Peyer's patch (tissue), 4 donors: Measurements from ENCODE around the gene VPREB3. TPM values are rescaled to one million over a fixed set of nuclear protein-coding genes. Genes with fewer than 3 reads are reported as not detected.

ENCODE experiments used
- DNase-seq, 3 donors: peaks; one replicate each; pipeline ENCODE4 v3.0.0-alpha.2; 2017 to 2019
- H3K27ac ChIP-seq, 4 donors: fragments of 200-600 bp; sonication (generic); one replicate each; pipeline ENCODE4 v1.5.1; 2016 to 2019
- H3K27me3 ChIP-seq, 2 donors: fragments of 200-600 bp; sonication (generic); one replicate each; pipeline ENCODE4 v1.5.1; 2019
- H3K36me3 ChIP-seq, 3 donors: fragments of 200-600 bp; sonication (generic); one replicate each; pipeline ENCODE4 v1.5.1; 2016 to 2019
- H3K4me1 ChIP-seq, 4 donors: fragments of 200-600 bp; sonication (generic); one replicate each; pipeline ENCODE4 v1.5.1; 2016 to 2019
- H3K4me3 ChIP-seq, 4 donors: fragments of 200-600 bp; sonication (generic); 1 replicate in 3 of 4; 2 replicates in 1 of 4; pipeline ENCODE4 v1.5.1; 2016 to 2019; ENCODE audit warnings: mild to moderate bottlenecking in 1 of 4
- H3K9me3 ChIP-seq, 4 donors: fragments of 200-600 bp; sonication (generic); one replicate each; pipeline ENCODE4 v1.5.1; 2016 to 2019; ENCODE audit warnings: mild to moderate bottlenecking in 1 of 4
- POLR2A ChIP-seq, 2 donors: fragments of 450-650 bp; IDR thresholded peaks; one replicate each; pipeline ENCODE4 v1.5.1; 2017; ENCODE audit warnings: antibody characterized with exemption in 2 of 2, mild to moderate bottlenecking in 2 of 2, moderate library complexity in 2 of 2
- total RNA-seq, 4 donors: library from RNA; depleted of rRNA; stranded (reverse); fragments of >200 nt; gene quantifications; one replicate each; pipeline ENCODE4 v1.1.0, GENCODE V29; 2016
- TF ChIP-seq, protein P1 (sequence below), 6 experiments: fragments of 450-650 bp in 4 of 6; fragments of 200-600 bp in 2 of 6; sonication (generic) in 1 of 6; IDR thresholded peaks; one replicate each; pipeline ENCODE4 v1.5.1; 2017 to 2019; ENCODE audit warnings: antibody characterized with exemption in 6 of 6, mild to moderate bottlenecking in 3 of 6, moderate library complexity in 1 of 6

The VPREB3 gene
- total RNA-seq, 4 donors from 2014 or later = 29.7 TPM; not detected in 3

DNA sequence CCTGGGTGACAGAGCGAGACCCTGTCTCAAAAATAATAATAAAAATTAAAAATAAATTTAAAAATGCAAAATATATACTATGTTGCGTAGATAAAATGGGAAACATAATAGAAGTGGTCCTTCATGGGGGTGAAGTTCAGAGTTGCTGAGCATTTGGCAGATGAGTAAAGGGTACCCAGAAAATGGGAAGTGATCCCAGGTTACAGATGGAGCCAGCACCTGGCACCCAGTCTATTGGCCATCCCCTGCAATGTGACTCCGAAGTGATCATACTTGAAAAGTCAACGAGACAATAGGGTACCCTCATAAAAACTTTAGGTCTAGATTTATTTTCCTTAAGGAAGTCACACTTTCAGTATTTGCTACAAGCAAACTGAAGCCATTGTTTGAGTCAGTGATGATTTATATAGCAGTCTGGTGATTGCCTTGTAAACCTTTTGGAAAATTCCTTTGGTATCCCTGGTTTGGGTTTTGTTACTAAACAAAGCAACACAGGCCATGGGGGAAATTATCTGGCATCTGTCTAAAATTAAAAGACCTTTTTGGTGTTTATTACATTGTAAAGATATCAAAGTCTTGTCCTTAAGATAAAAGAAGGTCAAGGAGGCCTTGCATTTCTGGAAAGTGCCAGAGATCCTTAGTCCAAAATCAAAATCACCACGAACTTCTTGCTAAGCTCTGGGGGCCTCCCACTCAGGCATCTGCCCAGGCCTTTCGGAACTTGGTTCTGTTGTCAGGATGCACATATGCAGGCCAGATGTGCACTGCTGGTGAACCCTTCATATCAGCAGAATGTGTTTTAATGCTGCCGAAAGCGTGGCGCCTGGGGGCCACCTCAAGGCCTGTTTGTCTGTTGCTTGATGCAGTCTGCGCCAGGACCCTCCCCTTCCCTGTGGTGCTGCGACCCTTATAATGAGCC, 36.9 kb upstream of the VPREB3 start:
- H3K4me1 ChIP-seq = peaks cover 0 to 26% (median 10%) of the 10 kb centered on the region in 4 donors
- no peak overlapping the region for H3K4me3 ChIP-seq
- no peaks in the 10 kb centered on the region for H3K9me3 ChIP-seq
- no peak overlapping the region for H3K27ac ChIP-seq
- peaks cover 0 to 50% (median 1%) of the 10 kb centered on the region in 3 donors for H3K36me3 ChIP-seq
- peak in 1 of 3 donors; percentile 33 for DNase-seq
- no peak for TF ChIP-seq POLR2A (IDR thresholded peaks at IDR 0.05)
- TF ChIP-seq, protein P1, sequence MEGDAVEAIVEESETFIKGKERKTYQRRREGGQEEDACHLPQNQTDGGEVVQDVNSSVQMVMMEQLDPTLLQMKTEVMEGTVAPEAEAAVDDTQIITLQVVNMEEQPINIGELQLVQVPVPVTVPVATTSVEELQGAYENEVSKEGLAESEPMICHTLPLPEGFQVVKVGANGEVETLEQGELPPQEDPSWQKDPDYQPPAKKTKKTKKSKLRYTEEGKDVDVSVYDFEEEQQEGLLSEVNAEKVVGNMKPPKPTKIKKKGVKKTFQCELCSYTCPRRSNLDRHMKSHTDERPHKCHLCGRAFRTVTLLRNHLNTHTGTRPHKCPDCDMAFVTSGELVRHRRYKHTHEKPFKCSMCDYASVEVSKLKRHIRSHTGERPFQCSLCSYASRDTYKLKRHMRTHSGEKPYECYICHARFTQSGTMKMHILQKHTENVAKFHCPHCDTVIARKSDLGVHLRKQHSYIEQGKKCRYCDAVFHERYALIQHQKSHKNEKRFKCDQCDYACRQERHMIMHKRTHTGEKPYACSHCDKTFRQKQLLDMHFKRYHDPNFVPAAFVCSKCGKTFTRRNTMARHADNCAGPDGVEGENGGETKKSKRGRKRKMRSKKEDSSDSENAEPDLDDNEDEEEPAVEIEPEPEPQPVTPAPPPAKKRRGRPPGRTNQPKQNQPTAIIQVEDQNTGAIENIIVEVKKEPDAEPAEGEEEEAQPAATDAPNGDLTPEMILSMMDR (IDR thresholded peaks at IDR 0.05) = no peak
- H3K27me3 ChIP-seq = no peaks in the 10 kb centered on the region

GRCh38 chr22:23789638-23790037, 35.4 kb upstream of the VPREB3 start:
- no peak for TF ChIP-seq POLR2A (IDR thresholded peaks at IDR 0.05)
- TF ChIP-seq, protein P1 (IDR thresholded peaks at IDR 0.05) = no peak
- no peak overlapping the region for H3K4me3 ChIP-seq
- no peaks in the 10 kb centered on the region for H3K9me3 ChIP-seq
- H3K27ac ChIP-seq = no peak overlapping the region
- no peaks in the 10 kb centered on the region for H3K27me3 ChIP-seq
- H3K36me3 ChIP-seq = peaks cover 0 to 36% (median 0%) of the 10 kb centered on the region in 3 donors
- DNase-seq = peak in 1 of 3 donors; percentile 19
- H3K4me1 ChIP-seq = peaks cover 0 to 28% (median 10%) of the 10 kb centered on the region in 4 donors

DNA sequence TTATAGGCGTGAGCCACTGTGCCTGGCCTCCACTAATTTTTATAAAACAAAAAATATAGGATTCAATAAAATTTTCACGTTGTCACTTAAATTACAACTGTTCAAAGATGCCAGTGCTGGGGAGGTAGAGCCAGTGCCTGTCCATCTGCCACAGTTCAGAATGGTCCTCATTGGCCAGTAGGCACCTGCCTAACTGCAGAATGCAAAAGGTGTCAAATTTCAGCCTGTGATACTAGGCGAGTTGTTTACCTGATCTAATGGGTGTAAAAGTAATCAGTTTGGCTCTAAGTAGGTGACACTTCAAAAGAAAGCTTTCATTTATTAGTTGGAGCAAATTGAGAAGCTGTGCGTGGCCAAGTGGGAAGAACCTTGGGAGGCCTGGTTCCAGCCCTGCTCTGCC, 34.9 kb upstream of the VPREB3 start:
- Histone ChIP-seq H3K27me3 (no peaks in the 10 kb centered on the region), H3K4me1 (peaks cover 0 to 33% (median 10%) of the 10 kb centered on the region in 4 donors), H3K4me3 (no peak overlapping the region), H3K36me3 (peaks cover 0 to 30% (median 0%) of the 10 kb centered on the region in 3 donors), H3K27ac (no peak overlapping the region), H3K9me3 (no peaks in the 10 kb centered on the region)
- peak in 1 of 3 donors; percentile 7 for DNase-seq
- TF ChIP-seq, protein P1 (IDR thresholded peaks at IDR 0.05) = no peak
- no peak for TF ChIP-seq POLR2A (IDR thresholded peaks at IDR 0.05)

DNA sequence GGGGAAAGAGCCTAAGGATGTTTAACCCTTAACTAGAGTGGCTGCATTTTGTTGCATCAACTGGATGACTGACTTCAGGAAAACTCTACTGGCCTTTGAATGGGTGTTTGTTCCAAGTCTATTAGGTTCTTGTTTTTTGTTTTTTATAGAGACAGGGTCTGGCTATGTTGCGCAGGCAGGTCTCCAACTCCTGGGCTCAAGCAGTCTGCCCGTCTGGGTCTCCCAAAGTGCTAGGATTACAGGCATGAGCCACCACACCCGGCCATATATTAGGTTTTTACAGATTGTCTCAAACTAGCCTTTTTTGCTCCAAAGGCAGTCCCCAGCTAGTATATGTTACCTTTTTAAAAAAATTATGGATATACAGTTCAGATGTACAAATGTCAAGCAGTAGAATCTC, 33.7 kb upstream of the VPREB3 start:
- H3K27ac ChIP-seq = peak overlapping the region in 3 of 4 donors; percentile 98 to 100 (median 100)
- H3K4me3 ChIP-seq = peak overlapping the region; percentile 84 to 98 (median 92)
- TF ChIP-seq, protein P1 (IDR thresholded peaks at IDR 0.05) = no peak
- TF ChIP-seq POLR2A (IDR thresholded peaks at IDR 0.05) = no peak
- H3K4me1 ChIP-seq = peaks cover 0 to 35% (median 10%) of the 10 kb centered on the region in 4 donors
- peak in 1 of 3 donors; percentile 10 for DNase-seq
- H3K9me3 ChIP-seq = no peaks in the 10 kb centered on the region
- H3K27me3 ChIP-seq = no peaks in the 10 kb centered on the region
- peaks cover 0 to 18% (median 0%) of the 10 kb centered on the region in 3 donors for H3K36me3 ChIP-seq

DNA sequence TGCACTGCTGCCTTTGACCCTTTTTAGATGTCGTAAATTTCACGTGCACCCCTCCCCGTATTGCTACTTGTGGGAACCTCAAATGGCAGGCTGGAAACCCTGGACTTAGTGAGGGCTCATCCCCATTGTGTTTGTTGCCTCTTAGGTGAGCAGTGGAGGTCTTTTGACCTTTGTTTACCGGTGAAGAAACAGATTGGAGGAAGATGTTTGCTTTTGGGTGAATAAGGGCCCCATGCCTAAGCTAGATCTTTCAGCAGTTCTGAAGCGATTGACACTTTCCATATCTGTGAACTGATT, 33.3 kb upstream of the VPREB3 start:
- no peaks in the 10 kb centered on the region for H3K27me3 ChIP-seq
- peak overlapping the region; percentile 84 to 98 (median 92) for H3K4me3 ChIP-seq
- TF ChIP-seq, protein P1 (IDR thresholded peaks at IDR 0.05) = peak in 1 of 6 experiments; percentile 3
- no peak for TF ChIP-seq POLR2A (IDR thresholded peaks at IDR 0.05)
- no peak for DNase-seq
- peak overlapping the region; percentile 98 to 100 (median 100) for H3K27ac ChIP-seq
- peaks cover 0 to 35% (median 10%) of the 10 kb centered on the region in 4 donors for H3K4me1 ChIP-seq
- peaks cover 0 to 15% (median 0%) of the 10 kb centered on the region in 3 donors for H3K36me3 ChIP-seq
- H3K9me3 ChIP-seq = no peaks in the 10 kb centered on the region
